ENCODE data around the gene ALOXE3.
"Not testable (repeated sequence)": the region's sequence is repeated elsewhere in the genome, so short reads cannot be mapped to it uniquely, and the experiment has no call there.

Gene ALOXE3

DNA sequence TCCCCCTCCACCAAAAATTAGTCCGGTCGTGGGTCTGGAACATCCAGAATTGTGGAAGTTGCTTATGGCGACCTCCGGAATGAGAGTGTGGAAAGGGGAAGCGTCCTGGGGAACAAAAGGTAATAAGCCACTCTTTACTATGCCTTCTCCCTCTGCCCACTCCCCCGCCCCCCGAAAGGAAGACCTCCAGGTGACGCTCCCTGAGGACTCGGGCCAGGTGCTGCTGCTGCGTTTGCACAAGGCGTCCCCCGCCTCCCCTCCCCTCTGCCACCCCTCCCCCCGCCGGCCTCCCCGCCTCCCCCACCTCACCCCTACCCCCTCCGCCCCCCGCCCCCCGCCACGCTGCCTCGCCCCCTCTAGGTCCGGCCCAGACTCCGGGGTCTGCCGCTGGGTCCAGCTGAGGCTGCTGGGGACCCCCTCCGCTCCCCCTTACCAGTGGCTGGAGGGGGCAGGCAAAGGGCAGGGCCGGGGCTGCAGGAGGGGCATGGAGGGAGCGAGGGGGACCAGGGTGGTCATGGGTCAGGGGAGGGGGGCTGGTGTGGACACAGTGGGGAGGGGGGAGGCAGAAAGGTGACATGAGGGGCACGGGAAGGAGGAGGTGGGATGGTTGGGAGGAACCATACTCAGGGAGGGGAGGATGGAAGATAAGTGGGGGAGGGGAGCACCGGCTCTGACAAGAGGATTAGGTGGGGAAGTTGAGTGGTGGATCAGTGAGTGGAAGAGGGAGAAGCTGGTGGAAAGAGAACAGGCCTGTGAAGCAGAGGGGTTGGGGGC lies 54.4 kb downstream of the ALOXE3 start:
- TF ChIP-seq ARNT (IDR thresholded peaks at IDR 0.05) (no peak), HDGF (IDR thresholded peaks at IDR 0.05; ENCODE audit: borderline replicate concordance) (no peak), NFRKB (IDR thresholded peaks at IDR 0.05) (no peak), FOXA1 (IDR thresholded peaks at IDR 0.05) (no peak), FOXK2 (IDR thresholded peaks at IDR 0.05) (no peak), SP1 (IDR thresholded peaks at IDR 0.05) (no peak), CTBP1 (IDR thresholded peaks at IDR 0.05; ENCODE audit: borderline replicate concordance) (no peak), LEF1 (IDR thresholded peaks at IDR 0.05; ENCODE audit: borderline replicate concordance) (no peak), ZNF384 (IDR thresholded peaks at IDR 0.05) (no peak), BHLHE40 (IDR thresholded peaks at IDR 0.05; ENCODE audit: borderline replicate concordance) (no peak), ELF4 (IDR thresholded peaks at IDR 0.05) (no peak), FOXM1 (IDR thresholded peaks at IDR 0.05; ENCODE audit: borderline replicate concordance) (no peak), TARDBP (IDR thresholded peaks at IDR 0.05) (no peak), SUZ12 (IDR thresholded peaks at IDR 0.05) (no peak), L3MBTL2 (conservative IDR thresholded peaks at IDR 0.05) (no peak)
- TF ChIP-seq, protein P1, sequence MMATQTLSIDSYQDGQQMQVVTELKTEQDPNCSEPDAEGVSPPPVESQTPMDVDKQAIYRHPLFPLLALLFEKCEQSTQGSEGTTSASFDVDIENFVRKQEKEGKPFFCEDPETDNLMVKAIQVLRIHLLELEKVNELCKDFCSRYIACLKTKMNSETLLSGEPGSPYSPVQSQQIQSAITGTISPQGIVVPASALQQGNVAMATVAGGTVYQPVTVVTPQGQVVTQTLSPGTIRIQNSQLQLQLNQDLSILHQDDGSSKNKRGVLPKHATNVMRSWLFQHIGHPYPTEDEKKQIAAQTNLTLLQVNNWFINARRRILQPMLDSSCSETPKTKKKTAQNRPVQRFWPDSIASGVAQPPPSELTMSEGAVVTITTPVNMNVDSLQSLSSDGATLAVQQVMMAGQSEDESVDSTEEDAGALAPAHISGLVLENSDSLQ (IDR thresholded peaks at IDR 0.05), result no peak
- POLR2A ChIA-PET, result no interaction called here
- CTCF ChIA-PET, result no interaction called here
- no peak for DNase-seq (ENCODE audit: extremely low spot score)

GRCh38 chr17:8062807-8063483 lies 55.4 kb downstream of the ALOXE3 start:
- POLR2A ChIA-PET, result interaction anchor here (1.0 to 1.2 kb wide), 2 partner anchors 17 to 89 kb away, joined by 3 to 4 read pairs; partner anchors contain the start of gene PER1
- CTCF ChIA-PET, result interaction anchor here (0.6 to 4.1 kb wide), 9 partner anchors 8 to 519 kb away, joined by 3 to 24 read pairs (median 4); partner anchors contain the start of gene ALOX12B
- no peak for TF ChIP-seq HDGF (IDR thresholded peaks at IDR 0.05; ENCODE audit: borderline replicate concordance)
- TF ChIP-seq, protein P1 (IDR thresholded peaks at IDR 0.05), result peak; percentile 45; the same call in 1 of the 2 replicates
- DNase-seq (ENCODE audit: extremely low spot score), result no peak

DNA sequence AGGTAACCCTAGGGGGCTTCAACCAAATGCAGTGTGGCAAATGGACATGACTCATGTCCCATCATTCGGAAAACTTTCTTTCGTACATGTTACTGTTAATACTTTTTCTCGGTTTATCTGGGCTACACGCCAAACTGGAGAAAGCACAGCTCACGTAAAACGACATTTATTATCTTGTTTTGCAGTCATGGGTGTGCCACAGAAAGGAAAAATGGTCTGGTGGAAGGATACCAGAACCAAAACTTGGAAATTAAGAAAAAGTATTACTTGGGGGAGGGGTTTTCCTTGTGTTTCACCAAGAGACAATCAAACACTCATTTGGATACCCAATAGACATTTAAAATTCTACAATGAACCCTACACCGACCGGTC lies 55.9 kb downstream of the ALOXE3 start:
- TF ChIP-seq L3MBTL2 (conservative IDR thresholded peaks at IDR 0.05) (no peak), ARNT (IDR thresholded peaks at IDR 0.05) (no peak), TARDBP (IDR thresholded peaks at IDR 0.05) (no peak), FOXM1 (IDR thresholded peaks at IDR 0.05; ENCODE audit: borderline replicate concordance) (no peak), CTBP1 (IDR thresholded peaks at IDR 0.05; ENCODE audit: borderline replicate concordance) (no peak), ELF4 (IDR thresholded peaks at IDR 0.05) (no peak), SUZ12 (IDR thresholded peaks at IDR 0.05) (no peak), LEF1 (IDR thresholded peaks at IDR 0.05; ENCODE audit: borderline replicate concordance) (no peak), BHLHE40 (IDR thresholded peaks at IDR 0.05; ENCODE audit: borderline replicate concordance) (no peak)
- ChIA-PET POLR2A (interaction anchor here (0.8 to 1.3 kb wide), 5 partner anchors 11 to 94 kb away, joined by 3 to 5 read pairs (median 4); partner anchors contain the start of gene PER1), CTCF (interaction anchor here (0.6 to 4.1 kb wide), 8 partner anchors 9 to 518 kb away, joined by 3 to 24 read pairs (median 5); partner anchors contain the start of gene ALOX12B)
- DNase-seq (ENCODE audit: extremely low spot score), result no peak

- ChIA-PET POLR2A (interaction anchor here (0.8 to 1.9 kb wide), 6 partner anchors 11 to 95 kb away, joined by 3 to 5 read pairs (median 4); partner anchors contain the start of gene PER1), CTCF (interaction anchor here (0.7 to 4.1 kb wide), 7 partner anchors 9 to 72 kb away, joined by 3 to 24 read pairs (median 5); partner anchors contain the start of gene ALOX12B)
- DNase-seq (ENCODE audit: extremely low spot score), result not testable (repeated sequence)
Observed at GRCh38 chr17:8061851-8062250, 56.5 kb downstream of the ALOXE3 start.

GRCh38 chr17:8060274-8060673 lies 58.0 kb downstream of the ALOXE3 start:
- CTCF ChIA-PET, result interaction anchor here (0.6 to 4.1 kb wide), 19 partner anchors 9 to 835 kb away, joined by 3 to 24 read pairs (median 4); partner anchors contain the start of gene ALOXE3
- no peak for TF ChIP-seq BHLHE40 (IDR thresholded peaks at IDR 0.05; ENCODE audit: borderline replicate concordance)
- no peak for TF ChIP-seq HDGF (IDR thresholded peaks at IDR 0.05; ENCODE audit: borderline replicate concordance)
- TF ChIP-seq FOXM1 (IDR thresholded peaks at IDR 0.05; ENCODE audit: borderline replicate concordance), result no peak
- TF ChIP-seq ELF4 (IDR thresholded peaks at IDR 0.05), result no peak
- no peak for TF ChIP-seq NFRKB (IDR thresholded peaks at IDR 0.05)
- no peak for TF ChIP-seq L3MBTL2 (conservative IDR thresholded peaks at IDR 0.05)
- TF ChIP-seq, protein P1 (IDR thresholded peaks at IDR 0.05), result no peak
- no peak for TF ChIP-seq LEF1 (IDR thresholded peaks at IDR 0.05; ENCODE audit: borderline replicate concordance)
- no peak for TF ChIP-seq TARDBP (IDR thresholded peaks at IDR 0.05)
- TF ChIP-seq ZNF384 (IDR thresholded peaks at IDR 0.05), result no peak
- TF ChIP-seq SP1 (IDR thresholded peaks at IDR 0.05), result no peak
- TF ChIP-seq FOXK2 (IDR thresholded peaks at IDR 0.05), result no peak
- TF ChIP-seq SUZ12 (IDR thresholded peaks at IDR 0.05), result no peak
- no peak for TF ChIP-seq CTBP1 (IDR thresholded peaks at IDR 0.05; ENCODE audit: borderline replicate concordance)
- TF ChIP-seq FOXA1 (IDR thresholded peaks at IDR 0.05), result no peak
- no peak for TF ChIP-seq ARNT (IDR thresholded peaks at IDR 0.05)
- POLR2A ChIA-PET, result interaction anchor here (0.6 to 1.9 kb wide), 5 partner anchors 19 to 149 kb away, joined by 3 to 4 read pairs (median 3); partner anchors contain the start of gene TMEM107
- DNase-seq (ENCODE audit: extremely low spot score), result peak; percentile 79
